ENCODE data around the gene PRKACA.

Gene PRKACA

DNA sequence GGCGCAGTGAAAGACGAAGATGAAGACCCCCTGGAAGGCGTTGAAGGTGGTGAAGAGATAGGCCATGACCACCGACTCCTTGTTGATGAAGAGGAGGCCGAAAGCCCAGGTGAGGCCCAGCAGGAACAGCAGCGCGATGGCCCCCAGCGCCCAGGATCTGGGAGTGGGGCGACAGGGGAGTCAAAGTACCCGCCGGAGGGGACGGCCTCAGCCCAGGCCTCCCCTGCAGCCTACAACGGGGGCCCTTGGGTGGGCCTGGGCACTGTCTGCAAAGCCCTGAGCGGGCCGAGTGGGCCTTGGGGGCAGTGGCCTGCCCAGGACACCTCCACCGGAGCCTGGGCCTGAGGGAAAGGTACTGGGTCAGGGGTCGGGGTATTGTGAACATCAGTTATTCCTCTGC lies 37.8 kb upstream of the PRKACA start:
- TF ChIP-seq, protein P1, sequence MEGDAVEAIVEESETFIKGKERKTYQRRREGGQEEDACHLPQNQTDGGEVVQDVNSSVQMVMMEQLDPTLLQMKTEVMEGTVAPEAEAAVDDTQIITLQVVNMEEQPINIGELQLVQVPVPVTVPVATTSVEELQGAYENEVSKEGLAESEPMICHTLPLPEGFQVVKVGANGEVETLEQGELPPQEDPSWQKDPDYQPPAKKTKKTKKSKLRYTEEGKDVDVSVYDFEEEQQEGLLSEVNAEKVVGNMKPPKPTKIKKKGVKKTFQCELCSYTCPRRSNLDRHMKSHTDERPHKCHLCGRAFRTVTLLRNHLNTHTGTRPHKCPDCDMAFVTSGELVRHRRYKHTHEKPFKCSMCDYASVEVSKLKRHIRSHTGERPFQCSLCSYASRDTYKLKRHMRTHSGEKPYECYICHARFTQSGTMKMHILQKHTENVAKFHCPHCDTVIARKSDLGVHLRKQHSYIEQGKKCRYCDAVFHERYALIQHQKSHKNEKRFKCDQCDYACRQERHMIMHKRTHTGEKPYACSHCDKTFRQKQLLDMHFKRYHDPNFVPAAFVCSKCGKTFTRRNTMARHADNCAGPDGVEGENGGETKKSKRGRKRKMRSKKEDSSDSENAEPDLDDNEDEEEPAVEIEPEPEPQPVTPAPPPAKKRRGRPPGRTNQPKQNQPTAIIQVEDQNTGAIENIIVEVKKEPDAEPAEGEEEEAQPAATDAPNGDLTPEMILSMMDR (IDR thresholded peaks at IDR 0.05; ENCODE audit: insufficient read depth, low read depth, low read length, missing control alignments), result no peak
- no peak for DNase-seq (ENCODE audit: low read depth)
- H3K4me3 ChIP-seq (ENCODE audit: low read depth, low read length), result no peak overlapping the region

- H3K4me3 ChIP-seq (ENCODE audit: low read depth, low read length), result no peak overlapping the region
- TF ChIP-seq, protein P1 (IDR thresholded peaks at IDR 0.05; ENCODE audit: insufficient read depth, low read depth, low read length, missing control alignments), result no peak
- DNase-seq (ENCODE audit: low read depth), result no peak
Measured at GRCh38 chr19:14152713-14153112, 35.2 kb upstream of the PRKACA start.

GRCh38 chr19:14150770-14151661 lies 33.5 kb upstream of the PRKACA start:
- no peak for DNase-seq (ENCODE audit: low read depth)
- TF ChIP-seq, protein P1 (IDR thresholded peaks at IDR 0.05; ENCODE audit: insufficient read depth, low read depth, low read length, missing control alignments), result no peak
- H3K4me3 ChIP-seq (ENCODE audit: low read depth, low read length), result no peak overlapping the region

DNA sequence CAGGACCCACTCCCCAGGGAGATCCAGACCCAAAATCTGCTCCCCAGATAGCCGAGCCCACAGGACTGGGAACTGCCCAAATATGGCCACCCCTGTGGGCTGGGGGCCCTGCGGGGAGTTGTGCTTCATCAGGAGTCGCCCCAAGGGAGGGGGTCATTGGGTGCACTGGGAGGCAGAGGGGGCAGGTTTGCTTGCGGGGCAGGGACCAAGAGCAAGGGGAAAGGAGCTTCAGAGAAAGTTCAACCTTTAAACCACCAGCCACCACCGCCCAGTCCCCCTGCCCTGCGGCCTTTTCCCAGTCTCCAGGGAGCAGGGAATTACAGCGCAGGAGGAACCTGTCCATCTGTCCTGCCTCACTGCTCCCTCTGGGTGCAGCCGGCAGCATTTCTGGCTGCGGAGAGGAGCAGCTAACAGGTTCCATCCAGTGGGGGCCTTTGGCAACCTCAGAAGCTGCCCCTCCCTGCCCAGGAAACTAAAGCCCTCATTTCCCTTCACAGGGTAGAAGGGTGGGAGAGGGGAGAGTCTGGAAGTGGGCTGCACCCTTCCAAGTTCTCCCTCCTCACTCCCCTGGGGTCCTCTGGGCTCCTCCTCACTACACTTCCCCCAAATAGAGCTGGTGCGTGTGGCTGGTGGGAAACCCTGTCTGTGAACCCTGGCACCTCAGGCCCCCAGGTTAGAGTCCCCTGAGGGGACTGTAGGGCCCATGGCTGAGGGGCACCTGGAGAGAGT lies 32.6 kb upstream of the PRKACA start:
- no peak for DNase-seq (ENCODE audit: low read depth)
- H3K4me3 ChIP-seq (ENCODE audit: low read depth, low read length), result no peak overlapping the region
- TF ChIP-seq, protein P1 (IDR thresholded peaks at IDR 0.05; ENCODE audit: insufficient read depth, low read depth, low read length, missing control alignments), result no peak

GRCh38 chr19:14149509-14149994 lies 32.0 kb upstream of the PRKACA start:
- TF ChIP-seq, protein P1 (IDR thresholded peaks at IDR 0.05; ENCODE audit: insufficient read depth, low read depth, low read length, missing control alignments), result no peak
- no peak overlapping the region for H3K4me3 ChIP-seq (ENCODE audit: low read depth, low read length)
- DNase-seq (ENCODE audit: low read depth), result peak; percentile 54

DNA sequence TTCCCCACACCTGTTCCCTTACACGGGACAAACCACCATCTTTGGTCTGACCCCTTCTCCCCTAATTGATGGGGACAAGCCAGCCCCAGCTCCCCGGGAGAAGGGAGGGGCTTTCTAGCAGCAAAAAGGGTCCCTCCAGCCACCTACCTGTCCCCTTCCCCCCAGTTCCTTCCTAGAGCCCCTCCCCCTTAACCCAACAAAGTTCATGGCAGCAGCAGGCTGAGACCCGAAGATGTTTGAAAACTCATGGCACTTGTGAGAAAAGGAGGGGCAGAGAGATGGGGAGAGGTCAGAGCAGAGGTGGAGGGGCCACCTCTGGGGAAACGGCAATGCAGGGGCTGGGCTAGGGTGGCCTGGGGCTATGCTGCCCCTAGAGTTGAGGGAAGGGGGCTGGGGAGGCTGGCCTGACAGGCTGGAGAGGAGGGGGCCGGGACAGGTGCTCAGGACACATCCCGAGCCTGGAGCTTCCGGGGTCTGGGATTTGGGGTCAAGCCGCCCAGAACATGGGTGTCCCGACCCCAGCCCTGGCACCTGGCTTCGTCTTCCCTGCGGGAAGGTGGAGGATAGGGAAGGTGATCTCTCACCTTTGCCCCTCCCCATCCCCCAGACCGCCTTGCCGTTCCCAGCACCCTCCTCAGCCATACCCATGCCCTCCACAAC lies 31.3 kb upstream of the PRKACA start:
- TF ChIP-seq, protein P1 (IDR thresholded peaks at IDR 0.05; ENCODE audit: insufficient read depth, low read depth, low read length, missing control alignments), result no peak
- no peak for DNase-seq (ENCODE audit: low read depth)
- H3K4me3 ChIP-seq (ENCODE audit: low read depth, low read length), result no peak overlapping the region

Data from GM12865 (cell line).